Activated T-cell treated with anti-CD3 and anti-CD28 coated beads for 1 hour (primary cell): ENCODE results near the gene LILRA2.
"Not testable (repeated sequence)": the region's sequence is repeated elsewhere in the genome, so short reads cannot be mapped to it uniquely, and the experiment has no call there.

ENCODE experiments used
- DNase-seq: peaks from one replicate; pipeline ENCODE4 v3.0.0-alpha.2; 2020; ENCODE audit warnings: low read depth

Gene LILRA2

DNA sequence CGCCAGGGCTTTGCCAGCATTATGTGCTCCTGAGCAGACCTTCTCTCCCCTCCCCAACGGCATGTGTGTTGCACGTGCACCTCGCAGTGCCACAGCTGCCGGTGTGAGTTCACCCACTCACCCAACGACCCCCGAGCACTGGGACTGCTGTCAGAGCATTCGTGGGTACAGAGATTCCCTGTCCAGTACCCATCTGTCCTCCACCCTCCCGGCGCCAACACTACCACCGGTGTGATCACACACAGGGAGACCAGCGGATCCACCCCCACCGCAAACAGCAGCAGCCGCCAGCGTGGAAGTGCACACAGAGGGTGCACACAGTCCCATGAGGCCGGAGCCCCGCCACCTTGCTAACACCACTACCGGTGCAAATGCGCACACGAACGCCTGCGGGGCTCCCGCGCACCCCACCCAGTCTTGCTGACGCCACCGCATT, 35.8 kb downstream of the LILRA2 start:
- DNase-seq = no peak

DNA sequence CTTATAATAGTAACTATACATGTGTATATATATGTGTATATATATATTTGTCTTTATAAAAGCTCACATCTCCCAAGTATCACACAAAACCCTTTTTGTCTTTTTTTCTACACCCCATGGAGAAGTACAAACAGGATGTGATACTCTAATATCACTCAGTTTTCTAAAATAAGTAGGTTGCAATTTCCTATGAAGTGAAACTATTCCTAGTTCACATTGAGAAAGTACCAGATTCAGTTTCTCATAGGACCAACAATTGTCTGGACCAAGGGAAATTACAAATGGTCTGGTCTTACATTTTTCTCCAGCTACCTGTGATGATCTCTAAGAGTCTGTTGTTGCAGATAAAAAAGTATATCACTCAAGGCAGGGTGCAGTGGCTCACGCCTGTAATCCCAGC, 38.8 kb downstream of the LILRA2 start:
- DNase-seq = no peak

DNA sequence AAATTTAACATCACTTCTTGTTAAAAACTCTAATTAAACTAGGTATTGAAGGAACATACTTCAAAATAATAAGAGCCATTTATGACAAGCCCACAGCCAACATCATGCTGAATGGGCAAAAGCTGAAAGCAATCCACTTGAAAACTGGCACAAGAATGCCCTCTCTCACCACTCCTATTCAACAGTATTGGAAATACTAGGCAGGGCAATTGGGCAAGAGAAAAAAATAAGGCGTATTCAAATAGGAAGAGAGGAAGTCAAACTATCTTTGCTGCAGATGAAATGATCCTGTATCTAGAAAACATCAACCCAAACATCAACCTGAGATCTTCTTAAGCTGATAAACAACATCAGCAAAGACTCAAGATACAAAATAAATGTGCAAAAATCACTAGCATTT, 41.1 kb downstream of the LILRA2 start:
- no peak for DNase-seq

DNA sequence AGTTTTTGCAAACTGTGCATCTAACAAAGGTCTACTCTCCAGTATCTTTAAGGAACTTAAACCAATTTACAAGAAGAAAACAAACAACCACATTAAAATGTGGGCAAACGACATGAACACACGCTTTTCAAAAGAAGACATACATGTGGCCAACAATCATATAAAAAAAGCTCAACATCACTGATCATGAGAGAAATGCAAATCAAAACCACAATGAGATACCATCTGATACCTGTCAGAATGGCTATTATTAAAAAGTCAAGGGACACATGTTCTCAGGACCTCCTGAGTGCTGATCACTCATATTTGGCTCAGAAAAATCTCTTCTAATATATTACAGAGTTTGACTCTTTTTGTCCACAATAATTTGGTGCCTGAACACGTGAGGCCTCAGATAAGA, 42.5 kb downstream of the LILRA2 start:
- no peak for DNase-seq

DNA sequence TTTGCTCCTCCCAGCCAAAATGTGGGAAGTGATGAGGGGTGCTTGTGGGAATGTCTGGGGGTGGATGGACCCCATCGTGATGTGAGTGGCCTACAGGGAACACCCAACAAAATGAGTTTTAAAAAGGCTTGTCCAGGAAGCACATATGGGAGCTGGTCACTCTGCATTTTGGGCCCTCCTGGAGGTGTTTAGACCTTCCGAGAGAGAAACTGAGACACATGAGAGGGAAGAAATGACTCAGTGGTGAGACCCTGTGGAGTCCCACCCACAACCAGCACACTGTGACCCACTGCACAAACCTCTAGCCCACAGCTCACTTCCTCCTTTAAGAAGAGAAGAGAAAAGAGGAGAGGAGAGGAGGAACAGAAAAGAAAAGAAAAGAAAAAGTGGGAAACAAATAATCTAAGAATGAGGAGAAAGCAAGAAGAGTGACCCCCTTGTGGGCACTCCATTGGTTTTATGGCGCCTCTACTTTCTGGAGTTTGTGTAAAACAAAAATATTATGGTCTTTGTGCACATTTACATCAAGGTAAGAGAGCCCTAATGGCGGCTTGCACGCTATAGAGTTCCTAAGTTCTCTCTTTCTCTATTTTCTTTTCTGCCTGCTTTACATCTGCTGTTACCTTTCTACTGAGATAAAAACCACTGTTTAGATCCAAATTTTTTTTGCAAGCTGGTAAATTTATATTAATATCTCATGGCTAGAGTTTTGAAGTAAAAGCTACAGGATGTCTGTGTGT, 43.4 kb downstream of the LILRA2 start:
- no peak for DNase-seq

GRCh38 chr19:54620464-54620863, 46.9 kb downstream of the LILRA2 start:
- DNase-seq = no peak

GRCh38 chr19:54622431-54622830, 48.8 kb downstream of the LILRA2 start:
- DNase-seq = no peak

DNA sequence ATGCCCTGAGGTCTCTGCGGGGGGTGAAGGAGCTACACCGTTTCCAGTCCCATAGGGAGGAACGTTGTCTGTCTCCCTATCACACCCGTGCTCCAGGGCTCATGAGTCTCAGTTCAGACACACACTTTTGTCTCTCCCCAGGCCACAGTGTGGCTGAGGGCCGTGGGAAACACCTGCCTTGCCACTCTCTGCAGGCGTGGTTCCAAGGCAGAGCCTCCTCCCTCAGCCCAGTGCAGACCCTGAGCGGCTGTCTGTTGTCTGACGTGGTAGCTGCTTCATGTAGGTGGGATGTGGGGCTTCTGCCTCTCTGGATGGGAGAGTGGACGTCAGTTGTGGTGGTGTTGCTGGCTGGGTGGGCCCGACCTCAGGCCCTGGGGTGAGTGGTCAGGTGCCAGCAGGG, 50.6 kb downstream of the LILRA2 start:
- not testable (repeated sequence) for DNase-seq

- not testable (repeated sequence) for DNase-seq
Measured at GRCh38 chr19:54624934-54625730, 51.5 kb downstream of the LILRA2 start.

DNA sequence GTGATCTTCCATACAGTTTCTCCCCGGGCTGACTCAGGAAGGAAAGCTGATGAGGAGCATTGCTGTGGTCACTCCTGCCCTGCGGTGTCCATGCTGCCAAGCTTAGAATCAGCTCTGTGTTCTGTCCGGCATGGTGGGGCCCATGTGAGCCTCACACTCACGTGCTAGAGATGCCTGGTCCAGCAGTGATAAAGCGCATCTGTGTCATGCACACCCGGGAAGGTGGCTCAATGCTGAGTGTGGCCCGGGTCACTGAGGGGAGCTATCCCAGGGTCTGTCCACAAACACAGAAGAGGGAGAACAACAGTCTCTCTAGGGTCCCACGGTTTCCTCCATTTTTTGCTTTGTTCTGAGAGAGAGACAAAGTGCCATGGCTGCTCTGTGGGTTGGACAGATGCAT, 53.2 kb downstream of the LILRA2 start:
- DNase-seq = no peak

- DNase-seq = not testable (repeated sequence)
Measured at GRCh38 chr19:54627912-54628311, 54.3 kb downstream of the LILRA2 start.

DNA sequence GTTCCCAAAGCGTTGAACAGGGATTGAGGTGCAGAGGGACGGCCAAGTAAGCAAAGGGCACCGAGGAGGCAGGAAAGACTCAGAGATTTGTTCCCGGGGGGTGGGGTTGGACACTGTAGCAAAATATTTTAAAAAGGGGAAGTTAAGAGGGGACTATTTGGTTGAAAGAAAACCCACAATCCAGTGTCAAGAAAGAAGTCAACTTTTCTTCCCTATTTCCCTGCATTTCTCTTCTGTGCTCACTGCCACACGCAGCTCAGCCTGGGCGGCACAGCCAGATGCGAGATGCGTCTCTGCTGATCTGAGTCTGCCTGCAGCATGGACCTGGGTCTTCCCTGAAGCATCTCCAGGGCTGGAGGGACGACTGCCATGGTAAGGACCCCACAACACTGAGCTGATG, 56.7 kb downstream of the LILRA2 start, which contains the start of gene LILRB1:
Gene LILRB1, plus strand, starts transcription at position 223 of the 400 bp plus-strand sequence. CDS start 590 bp downstream, outside the sequence.
- DNase-seq = not testable (repeated sequence)

DNA sequence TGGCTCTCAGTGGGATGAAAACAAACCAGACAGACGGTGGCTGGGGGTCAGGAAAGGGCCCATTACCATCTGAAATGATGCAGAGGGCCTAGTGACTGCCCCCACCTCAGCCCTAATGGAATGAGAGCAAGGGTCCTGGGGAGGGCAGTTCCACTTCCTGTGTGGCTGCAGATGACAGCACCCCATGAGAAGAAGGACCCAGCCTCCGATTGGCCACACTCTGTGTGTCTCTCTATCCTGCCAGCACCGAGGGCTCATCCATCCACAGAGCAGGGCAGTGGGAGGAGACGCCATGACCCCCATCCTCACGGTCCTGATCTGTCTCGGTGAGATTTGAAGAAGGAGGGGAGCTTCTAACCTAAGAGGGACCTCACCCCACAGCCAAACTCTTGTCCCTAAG, 57.2 kb downstream of the LILRA2 start:
- DNase-seq = no peak

GRCh38 chr19:54631489-54632337, 58.1 kb downstream of the LILRA2 start:
- DNase-seq = not testable (repeated sequence)

GRCh38 chr19:54632517-54632916, 58.9 kb downstream of the LILRA2 start:
- DNase-seq = not testable (repeated sequence)

DNA sequence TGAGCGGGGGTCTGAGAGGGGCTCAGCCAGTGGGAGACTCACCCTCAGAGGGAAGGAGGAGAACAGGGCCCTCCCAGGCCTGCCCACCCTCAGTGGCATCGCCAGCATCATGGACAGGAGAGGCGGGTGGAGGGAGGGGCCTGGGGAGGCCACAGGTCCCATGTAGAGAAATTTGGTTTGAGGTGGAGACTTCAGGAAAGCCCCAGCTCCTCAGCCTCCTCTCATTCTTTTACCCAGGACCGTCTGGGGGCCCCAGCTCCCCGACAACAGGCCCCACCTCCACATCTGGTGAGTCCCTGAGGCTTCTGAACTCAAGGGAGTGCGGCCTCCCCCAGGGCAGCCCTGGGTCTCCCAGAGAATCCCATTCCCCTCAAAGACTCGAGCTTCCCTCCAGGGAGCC, 59.8 kb downstream of the LILRA2 start:
- DNase-seq = no peak

GRCh38 chr19:54636081-54636480, 62.5 kb downstream of the LILRA2 start:
- not testable (repeated sequence) for DNase-seq

GRCh38 chr19:54638683-54639082, 65.1 kb downstream of the LILRA2 start:
- no peak for DNase-seq
